GM21515 (cell line): ENCODE measurements around the gene DHDH.
"Not testable (repeated sequence)": the region's sequence is repeated elsewhere in the genome, so short reads cannot be mapped to it uniquely, and the experiment has no call there.

Experiments
- ATAC-seq: cut with Tn5 transposase; IDR thresholded peaks from one replicate; pipeline ENCODE4 v1.9.1; 2021; ENCODE audit not compliant: unreplicated experiment

DHDH gene

DNA sequence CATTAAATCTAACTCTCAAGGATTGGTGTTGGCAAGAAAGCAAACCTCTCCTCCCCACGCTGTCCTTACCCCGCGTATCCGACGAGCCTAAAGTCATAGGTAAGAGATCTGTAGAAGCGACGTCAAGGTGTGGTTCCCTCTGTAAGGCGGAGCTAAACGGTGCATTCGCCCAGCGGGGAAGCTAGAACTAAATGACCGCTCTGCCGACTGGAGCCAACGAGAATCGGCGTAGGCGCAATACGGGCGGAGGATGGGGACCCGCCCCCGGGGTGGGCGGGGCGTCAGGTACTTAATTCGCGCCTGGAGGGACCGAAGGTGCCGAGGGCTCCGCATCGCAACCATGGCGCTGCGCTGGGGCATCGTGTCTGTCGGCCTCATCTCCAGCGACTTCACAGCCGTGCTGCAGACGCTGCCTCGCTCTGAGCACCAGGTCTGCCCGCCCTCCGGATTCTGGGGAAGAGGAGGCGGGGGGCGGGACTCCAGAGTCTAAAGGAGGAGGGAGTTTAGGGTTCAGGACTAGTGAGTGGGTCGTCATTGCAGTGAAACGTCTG lies at the start of gene DHDH:
Gene DHDH (plus strand): TSS at position 318 of the 551 bp plus-strand sequence. CDS start 23 bp downstream, at position 341.
- ATAC-seq = peak; percentile 54

DNA sequence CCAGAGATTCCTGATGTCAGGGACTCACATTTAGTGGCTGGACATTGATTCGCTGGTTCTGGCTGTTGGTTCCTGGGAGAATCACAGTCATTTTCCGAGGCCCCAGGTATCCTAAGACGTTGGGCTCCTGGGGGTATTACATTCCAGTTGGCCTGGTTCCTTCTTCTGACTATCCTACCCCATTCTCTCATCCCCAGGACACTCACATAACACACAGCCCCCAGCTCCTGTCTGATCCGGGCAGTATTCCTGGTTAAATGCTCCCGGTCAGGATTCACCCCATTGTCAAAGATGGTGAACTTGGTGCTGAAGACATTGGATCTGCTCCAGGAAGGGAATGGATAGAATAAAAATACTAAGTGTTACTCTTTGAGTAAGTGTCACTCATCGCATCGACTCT lies 49.8 kb upstream of the DHDH start:
- ATAC-seq = no peak

DNA sequence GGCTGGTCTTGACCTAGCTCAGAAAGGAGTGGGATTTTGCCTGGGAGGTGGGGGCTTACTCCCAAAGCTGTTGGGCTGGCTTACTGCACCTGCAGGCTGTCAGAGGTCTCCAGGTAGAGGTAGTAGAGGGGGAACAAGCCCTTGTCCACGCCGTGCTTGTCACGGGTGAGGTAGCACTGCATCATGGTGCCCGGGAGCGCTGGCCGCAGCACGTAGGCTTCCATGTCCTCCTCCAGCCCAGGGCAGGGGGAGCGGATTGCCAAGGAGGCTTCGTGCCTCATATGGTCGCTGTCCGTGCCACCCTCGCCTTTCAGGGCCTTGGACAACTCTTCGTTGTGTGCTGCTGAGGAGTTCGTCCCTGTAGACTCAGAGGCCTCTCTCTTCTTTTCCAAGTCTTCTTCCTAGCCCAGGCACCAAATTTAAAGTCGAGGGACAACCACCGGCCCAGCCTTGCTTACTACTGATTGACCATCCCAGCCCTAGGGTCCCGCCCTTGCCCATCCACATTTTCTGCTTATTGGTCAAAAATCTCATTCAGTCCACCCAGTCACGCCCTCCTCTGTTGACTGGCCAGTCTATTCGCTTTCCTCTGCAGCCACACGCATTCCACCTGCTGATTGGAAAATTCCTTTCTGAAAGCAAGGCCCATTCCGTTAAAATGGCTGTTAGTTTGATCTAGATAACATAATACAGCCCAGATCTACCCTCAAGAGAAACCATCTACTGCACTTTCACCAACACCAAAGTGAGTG lies 45.5 kb upstream of the DHDH start:
- no peak for ATAC-seq

DNA sequence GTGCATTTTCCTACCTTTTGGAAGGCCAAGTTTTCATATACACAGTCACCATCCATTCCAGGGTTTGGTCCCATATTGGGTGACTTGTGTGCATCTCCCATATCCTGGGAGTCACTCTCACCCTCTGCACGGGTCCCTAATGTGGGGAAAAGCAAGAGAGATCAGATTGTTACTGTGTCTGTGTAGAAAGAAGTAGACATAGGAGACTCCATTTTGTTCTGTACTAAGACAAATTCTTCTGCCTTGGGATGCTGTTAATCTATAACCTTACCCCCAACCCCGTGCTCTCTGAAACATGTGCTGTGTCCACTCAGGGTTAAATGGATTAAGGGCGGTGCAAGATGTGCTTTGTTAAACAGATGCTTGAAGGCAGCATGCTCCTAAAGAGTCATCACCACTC lies 44.0 kb upstream of the DHDH start:
- not testable (repeated sequence) for ATAC-seq

DNA sequence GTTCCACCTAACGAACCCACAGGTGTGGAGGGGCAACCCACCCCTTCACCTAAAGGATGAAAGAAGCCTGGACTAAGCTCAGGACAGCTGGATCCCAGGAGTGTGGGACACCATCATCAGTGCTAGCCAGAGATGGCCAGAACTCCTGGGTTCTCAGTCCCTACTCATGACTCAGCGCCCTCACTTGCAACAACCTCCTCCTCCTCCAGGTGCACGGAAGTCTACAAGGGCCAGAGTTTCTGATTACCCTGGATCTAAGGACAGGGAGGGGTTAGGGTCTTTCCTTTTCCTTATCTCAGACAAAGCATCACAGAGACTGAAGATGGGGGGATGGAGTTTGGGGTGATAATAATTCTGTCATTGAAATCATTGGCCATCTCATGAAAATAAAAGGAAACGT lies 42.9 kb upstream of the DHDH start:
- ATAC-seq = no peak

DNA sequence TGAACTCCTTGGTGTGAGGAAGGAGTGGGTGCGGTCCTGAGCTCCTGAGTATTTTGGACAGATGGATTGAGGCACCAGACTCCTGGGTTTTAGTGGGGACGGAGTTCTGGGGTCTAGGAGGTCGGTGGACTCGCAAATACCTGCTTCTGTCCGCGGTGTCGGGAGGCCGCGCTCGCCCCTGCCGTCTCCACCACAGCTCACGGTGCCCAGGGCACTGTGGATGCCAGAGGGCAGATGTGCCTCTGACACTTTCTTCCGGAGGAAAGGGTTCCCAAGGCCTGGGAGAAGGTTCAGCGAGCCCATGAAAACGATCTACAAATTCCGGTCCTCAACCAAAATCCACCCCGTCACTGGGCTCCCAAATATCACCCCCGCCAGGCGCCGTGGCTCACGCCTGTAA lies 38.3 kb upstream of the DHDH start:
- no peak for ATAC-seq

DNA sequence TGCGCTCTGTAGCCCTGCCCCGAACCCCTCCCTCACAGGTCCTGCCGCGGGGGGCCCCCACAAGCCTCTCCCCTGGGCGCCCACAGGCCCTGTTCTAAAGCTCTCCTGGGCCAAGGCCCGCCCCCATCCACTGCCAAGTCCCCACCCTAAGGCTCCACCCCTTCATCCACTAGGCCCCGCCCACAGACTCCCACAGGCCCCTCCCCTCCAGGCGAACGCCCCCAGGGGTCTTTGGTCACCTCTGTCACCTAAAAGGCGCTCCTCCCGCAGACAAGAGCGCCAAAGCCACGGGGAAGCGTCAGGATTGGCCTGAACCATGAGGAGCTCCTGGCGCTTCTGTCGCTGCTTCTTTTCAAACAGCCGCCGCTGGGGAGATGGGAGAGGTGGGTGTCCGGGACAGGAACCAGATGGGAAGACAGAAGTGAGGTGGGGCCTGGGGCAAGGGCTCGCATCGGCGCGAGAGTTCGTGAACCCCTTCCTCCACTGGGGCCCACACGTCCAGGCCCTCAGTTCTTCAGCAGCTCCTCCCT lies 37.2 kb upstream of the DHDH start:
- ATAC-seq = no peak

DNA sequence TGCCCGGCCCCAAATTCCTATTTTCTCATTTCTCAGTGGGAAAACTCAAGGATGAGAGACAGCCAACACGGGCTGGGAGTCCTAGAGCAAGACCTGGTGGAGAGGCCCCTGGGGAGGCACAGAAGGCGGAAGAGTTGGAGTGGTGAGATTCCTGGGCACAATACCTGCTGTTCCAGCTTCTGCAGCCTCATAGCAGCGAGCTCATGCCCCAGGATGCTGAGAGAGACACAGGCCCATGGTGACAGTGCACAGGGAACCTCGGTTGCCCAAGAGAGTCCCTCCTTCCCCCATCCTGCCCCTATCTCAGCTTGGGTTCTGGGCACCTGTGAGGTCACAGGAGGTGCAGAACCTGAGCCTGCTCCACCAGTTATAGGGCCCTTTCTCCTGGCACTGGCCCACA lies 36.3 kb upstream of the DHDH start:
- no peak for ATAC-seq

DNA sequence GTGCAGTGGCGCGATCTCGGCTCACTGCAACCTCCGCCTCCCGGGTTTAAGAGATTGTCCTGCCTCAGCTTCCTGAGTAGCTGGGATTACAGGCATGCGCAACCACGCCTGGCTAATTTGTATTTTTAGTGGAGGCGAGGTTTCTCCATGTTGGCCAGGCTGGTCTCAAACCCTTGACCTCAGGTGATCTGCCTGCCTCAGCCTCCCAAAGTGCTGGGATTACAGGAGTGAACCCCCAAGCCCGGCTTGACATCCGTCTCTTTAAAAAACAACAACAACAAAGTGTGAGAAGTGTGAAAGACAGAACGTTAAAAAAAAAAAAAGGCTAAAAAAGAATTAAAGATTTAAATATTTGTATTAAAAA lies 34.1 kb upstream of the DHDH start:
- not testable (repeated sequence) for ATAC-seq

DNA sequence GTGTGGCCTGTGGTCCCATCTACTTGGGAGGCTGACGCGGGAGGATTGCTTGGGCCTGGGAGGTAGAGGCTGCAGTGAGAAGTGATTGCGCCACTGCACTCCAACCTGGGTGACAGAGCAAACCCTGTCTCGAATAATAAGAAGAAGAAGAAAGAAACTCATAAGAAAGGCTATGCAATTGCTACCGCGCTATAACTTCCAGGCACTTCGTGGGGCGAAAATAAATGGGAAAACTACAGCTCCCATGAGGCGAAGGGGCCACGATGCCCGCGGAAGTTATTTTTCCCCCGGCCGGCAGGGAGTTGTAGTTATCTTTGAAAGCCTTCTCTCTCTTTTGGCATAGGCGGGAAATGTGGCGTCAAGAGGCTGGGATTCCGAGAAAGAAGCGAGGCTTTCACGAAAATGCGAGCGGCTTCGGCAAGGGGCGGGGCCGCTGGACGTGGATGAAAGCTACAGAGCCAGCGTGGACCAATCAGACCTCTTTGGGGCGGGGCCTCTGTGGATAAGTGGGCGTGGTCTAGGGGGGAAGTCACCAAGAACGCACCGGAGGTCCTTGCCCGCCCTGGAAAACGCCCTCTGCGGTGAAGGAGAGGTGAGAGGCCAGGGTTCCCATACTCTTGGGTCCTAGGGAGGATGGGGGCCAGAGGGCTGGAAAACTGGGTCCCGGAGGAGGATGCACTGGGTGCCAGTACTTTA lies 33.6 kb upstream of the DHDH start, which contains the start of gene NUCB1:
Gene NUCB1 (plus strand): TSS at position 532 of the 696 bp plus-strand sequence. CDS start 485 bp downstream, outside the sequence.
- peak; percentile 85 for ATAC-seq

DNA sequence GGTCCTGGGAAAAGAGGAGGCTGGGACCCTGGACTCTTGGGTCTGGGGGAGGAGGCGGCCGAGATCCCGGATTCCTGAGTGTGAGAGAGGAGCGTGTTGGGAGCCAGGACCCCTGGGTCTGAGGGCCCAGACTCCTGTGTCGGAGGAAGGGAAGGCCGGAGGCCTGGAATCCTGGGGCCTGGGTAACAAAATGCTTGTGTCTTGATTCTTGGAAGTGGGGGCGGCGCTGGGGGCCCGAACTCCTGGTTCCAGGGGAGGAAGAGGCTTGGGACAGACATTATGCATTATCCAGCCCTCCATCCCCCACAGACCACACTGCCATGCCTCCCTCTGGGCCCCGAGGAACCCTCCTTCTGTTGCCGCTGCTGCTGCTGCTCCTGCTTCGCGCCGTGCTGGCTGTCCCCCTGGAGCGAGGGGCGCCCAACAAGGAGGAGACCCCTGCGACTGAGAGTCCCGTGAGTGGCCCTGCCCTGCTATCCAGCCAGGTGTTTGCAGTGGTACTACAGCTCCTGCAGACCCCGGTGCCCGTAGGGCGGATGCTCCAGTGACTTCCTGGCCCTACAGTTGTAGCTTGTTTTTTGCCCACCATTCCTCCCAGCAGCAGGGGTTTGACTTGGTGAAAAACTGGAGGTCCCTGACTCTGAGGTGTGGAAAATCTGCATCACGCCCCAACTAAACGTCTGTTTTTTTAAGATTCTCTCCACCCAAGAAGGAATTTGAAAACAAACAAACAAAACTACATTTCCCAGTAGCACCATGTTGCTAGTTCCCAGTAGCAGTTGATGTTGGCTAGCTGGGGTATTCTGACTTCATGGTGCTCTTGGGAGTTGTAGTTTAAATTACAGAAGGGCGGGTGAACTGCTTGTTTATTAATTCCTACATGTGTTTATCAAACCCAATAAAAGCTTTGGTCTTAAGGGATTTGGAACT lies 32.8 kb upstream of the DHDH start:
- ATAC-seq = no peak

DNA sequence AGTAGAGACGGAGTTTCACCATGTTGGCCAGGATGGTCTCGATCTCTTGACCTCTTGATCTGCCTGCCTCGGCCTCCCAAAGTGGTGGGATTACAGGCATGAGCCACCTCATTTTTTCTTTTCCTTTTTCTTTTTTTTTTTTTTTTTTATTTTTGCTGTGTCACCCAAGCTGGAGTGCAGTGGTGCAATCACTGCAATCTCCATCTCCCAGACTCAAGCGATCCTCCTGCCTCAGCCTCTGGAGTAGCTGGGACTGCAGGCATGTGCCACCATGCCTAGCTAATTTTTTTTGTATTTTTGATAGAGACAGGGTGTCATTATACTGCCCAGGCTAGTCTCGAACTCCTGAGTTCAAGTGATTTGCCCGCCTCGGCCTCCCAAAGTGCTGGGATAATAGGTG lies 31.2 kb upstream of the DHDH start:
- not testable (repeated sequence) for ATAC-seq

DNA sequence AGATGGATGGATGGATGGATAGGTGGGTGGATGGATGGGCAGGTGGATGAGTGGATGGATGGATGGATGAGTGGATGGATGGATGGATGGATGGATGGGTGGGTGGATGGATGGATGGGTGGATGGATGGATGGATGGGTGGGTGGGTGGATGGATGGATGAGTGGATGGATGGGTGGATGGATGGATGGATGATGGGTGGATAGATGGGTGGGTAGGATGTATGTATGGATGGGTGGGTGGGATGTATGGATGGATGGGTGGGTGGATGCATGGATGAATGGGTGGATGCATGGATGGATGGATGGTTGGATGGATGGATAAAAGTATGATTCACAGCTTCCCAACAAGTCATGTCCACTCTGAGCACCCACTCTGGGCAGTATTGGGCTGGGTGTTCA lies 29.7 kb upstream of the DHDH start:
- not testable (repeated sequence) for ATAC-seq

DNA sequence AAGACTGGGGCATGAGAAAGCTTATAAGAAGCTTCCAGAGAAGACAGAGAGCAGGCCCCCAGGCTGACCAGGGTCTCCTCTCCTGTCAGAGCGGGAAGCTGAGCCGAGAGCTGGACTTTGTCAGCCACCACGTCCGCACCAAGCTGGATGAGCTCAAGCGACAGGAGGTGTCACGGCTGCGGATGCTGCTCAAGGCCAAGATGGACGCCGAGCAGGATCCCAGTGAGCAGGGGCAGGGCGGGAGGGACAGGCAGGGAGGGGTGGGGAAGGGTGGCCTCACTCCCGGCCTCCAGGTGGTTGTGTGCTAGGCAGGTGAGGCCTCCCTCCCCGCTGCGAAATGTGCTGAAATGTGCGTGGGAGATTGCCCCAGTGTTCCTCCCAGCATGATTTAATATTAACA lies 27.8 kb upstream of the DHDH start:
- no peak for ATAC-seq

DNA sequence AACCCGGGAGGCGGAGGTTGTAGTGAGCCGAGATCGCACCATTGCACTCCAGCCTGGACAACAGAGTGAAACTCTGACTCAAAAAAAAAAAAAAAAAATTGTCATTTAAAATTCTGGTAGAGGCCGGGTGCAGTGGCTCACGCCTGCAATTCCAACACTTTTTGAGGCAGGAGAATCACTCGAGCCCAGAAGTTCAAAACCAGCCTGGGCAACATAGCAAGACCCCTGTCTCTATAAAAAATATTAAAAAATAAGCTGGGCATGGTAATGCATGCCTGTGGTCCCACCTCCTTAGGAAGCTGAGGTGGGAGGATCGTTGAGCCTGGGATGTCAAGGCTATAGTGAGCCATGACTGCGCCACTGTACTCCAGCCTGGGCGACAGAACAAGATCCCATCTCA lies 27.2 kb upstream of the DHDH start:
- no peak for ATAC-seq

DNA sequence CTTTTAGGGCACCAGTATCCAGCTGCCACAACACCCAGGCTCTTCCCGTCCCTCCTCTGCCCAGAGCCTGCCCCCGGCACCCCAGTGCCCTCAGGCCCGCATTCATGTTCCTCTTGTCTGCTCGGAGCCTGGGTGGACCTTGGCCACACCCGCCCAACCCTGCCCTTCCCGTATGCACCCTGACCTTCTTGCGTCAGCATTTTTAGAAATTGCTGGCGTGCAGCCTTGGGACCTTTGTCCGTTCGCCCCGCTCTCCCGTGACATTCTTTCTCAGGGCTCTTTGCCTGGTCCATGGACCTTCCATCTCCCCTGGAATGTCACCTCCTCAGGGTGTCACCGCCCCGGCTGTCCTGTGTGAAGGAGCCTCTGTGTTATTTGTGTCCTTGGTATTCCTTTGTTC lies 25.8 kb upstream of the DHDH start:
- ATAC-seq = no peak

DNA sequence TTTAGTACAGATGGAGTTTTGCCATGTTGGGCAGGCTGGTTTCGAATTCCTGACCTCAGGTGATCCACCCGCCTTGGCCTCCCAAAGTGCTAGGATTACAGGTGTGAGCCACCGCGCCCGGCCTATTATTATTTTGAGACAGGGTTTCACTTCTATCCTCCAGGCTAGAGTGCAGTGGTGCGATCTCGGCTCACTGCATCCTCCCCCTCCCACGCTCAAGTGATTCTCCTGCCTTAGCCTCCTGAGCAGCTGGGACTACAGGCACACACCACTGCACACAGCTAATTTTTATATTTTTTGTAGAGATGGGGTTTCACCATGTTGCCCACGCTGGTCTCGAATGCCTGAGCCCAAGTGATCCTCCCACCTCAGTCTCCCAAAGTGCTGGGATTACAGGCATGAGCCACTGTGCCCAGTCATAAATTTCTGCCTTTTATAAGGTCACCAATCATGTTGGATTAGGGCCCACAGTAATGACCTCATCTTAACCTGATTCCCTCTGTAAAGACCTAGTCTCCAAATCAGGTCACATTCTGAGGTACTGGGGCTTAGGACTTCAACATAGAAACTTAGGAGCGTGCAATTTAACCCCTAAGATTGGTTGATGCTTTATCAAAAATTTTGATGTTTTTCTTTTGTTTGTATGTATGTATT lies 23.9 kb upstream of the DHDH start:
- not testable (repeated sequence) for ATAC-seq

DNA sequence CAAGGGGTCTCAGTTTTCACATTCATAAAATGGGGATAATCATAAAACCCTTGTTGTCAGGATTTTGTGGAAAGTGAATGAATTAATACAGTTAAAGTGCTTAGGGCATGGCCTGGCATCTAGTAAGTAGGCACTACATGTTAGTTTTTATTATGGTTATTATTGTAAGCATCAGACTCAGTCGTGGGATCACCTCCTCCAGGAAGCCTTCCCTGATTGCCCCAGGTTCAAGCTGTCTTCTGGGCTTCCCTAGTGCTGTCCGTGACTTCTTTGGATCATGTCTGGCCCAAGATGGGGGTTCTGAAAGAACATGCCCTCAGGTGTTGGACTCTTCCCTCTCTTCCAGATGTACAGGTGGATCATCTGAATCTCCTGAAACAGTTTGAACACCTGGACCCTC lies 22.7 kb upstream of the DHDH start:
- ATAC-seq = no peak

DNA sequence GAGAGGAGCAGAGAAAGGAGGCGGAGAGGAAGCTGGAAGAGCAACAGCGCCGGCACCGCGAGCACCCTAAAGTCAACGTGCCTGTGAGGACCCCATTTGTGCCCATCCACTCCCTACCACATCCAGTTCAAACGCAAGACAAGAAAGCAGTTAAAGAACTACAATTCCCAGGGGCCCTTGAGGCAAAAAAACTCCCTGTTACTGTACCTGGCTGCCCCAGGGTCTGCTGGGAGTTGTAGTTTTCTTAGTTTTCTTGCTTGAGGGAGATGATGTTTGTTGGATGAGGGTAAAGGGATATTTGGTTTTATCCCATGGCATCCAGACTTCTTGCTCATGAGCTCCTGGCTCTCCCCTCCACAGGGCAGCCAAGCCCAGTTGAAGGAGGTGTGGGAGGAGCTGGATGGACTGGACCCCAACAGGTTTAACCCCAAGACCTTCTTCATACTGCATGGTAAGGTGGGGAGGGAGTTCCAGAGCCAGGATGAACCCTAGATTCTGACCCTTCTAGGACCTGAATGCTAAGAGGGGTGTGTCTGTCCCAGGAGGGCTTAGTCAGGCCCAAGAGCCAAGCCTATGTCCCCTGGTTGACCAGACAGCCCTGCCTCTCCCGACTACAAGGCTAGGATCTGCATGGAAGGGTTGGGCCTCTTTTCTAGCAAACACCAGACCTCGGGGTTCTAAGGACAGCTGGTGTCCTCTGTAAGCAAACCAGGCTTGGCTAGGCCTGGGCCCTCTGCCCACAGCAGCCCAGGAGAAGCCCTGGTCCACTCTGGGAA lies 20.2 kb upstream of the DHDH start:
- ATAC-seq = no peak

DNA sequence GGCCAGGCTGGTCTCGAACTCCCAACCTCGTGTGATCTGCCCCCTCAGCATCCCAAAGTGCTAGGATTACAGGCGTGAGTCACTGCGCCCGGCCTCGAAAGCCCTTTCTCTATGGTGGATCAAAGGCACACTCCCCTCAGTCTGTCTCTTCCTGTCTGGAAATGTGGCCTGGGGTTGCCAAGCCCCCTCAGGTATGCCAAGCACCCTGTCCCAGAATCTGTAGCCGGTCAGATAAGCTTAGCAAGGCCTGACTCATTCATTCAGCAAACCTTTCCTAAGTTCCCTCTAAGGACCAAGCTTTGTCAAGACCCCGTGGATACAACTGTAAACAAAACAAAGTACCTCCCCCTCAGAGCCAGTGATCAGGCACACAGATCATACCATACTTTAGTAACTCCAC lies 19.3 kb upstream of the DHDH start:
- no peak for ATAC-seq
